Cardiac fibroblast (primary cell): ENCODE measurements around the gene CYP11A1.
A peak's percentile ranks its signal among the peaks of the same experiment; 100 is the strongest.

Experiments used
- DNase-seq, 2 donors: peaks; one replicate each; pipeline versions ENCODE4 v3.0.0 to v3.0.0-alpha.2; 2010; ENCODE audit warnings: low read depth in 2 of 2
- H3K4me3 ChIP-seq, 2 donors: replicated peaks in 1 of 2; 1 replicate in 1 of 2; 2 replicates in 1 of 2; pipeline ENCODE4 v1.5.1; 2011; ENCODE audit warnings: low read depth in 2 of 2, low read length in 2 of 2, mild to moderate bottlenecking in 2 of 2, moderate library complexity in 1 of 2
- TF ChIP-seq, protein P1 (sequence below): IDR thresholded peaks from one replicate; pipeline ENCODE4 v1.5.1; 2011; ENCODE audit warnings: low read depth, mild to moderate bottlenecking, low read length, inconsistent platforms

Gene CYP11A1

DNA sequence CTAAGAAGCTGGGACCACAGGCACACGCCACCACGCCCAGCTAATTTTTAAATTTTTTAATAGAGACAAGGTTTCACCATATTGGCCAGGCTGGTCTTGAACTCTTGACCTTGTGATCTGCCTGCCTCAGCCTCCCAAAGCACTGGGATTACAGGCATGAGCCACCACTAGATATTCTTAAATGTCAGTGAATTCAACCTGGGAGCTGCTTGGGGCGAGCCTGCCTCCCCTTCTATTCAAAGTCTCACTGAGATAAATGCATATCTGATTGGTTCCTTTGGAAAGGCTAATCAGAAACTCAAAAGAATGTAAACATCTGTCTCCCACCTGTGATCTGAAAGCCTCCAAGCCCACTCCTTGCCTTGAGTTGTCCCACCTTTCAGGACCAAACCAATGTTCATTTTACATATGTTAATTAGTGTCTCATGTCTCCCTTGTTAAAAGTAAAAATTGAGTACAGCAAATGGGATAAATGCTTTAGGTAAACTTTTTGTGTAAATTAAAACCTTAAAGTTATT is 15.0 kb downstream of the CYP11A1 start:
- no peak for DNase-seq
- H3K4me3 ChIP-seq: no peak overlapping the region
- TF ChIP-seq, protein P1, sequence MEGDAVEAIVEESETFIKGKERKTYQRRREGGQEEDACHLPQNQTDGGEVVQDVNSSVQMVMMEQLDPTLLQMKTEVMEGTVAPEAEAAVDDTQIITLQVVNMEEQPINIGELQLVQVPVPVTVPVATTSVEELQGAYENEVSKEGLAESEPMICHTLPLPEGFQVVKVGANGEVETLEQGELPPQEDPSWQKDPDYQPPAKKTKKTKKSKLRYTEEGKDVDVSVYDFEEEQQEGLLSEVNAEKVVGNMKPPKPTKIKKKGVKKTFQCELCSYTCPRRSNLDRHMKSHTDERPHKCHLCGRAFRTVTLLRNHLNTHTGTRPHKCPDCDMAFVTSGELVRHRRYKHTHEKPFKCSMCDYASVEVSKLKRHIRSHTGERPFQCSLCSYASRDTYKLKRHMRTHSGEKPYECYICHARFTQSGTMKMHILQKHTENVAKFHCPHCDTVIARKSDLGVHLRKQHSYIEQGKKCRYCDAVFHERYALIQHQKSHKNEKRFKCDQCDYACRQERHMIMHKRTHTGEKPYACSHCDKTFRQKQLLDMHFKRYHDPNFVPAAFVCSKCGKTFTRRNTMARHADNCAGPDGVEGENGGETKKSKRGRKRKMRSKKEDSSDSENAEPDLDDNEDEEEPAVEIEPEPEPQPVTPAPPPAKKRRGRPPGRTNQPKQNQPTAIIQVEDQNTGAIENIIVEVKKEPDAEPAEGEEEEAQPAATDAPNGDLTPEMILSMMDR: no peak

DNA sequence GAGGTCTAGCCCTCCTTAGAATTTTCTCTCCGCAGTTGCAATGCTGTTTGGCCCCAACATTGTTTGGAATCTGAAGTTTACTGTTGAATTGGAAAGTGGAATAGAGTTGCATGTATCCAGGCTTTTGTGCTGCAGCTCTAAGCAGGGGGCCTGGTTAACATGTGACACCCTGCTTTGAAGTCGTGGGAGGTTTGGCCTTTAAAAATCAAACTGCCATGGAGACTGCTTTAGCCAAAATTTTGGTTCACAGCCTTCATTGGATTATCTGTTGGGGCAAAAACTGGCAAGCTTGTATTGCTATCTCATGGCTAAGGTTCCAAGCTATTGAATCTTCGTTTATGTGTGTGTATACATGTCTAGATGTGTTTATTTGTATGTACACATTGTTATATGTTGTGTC is 15.8 kb downstream of the CYP11A1 start:
- no peak for DNase-seq
- TF ChIP-seq, protein P1: no peak
- no peak overlapping the region for H3K4me3 ChIP-seq

DNA sequence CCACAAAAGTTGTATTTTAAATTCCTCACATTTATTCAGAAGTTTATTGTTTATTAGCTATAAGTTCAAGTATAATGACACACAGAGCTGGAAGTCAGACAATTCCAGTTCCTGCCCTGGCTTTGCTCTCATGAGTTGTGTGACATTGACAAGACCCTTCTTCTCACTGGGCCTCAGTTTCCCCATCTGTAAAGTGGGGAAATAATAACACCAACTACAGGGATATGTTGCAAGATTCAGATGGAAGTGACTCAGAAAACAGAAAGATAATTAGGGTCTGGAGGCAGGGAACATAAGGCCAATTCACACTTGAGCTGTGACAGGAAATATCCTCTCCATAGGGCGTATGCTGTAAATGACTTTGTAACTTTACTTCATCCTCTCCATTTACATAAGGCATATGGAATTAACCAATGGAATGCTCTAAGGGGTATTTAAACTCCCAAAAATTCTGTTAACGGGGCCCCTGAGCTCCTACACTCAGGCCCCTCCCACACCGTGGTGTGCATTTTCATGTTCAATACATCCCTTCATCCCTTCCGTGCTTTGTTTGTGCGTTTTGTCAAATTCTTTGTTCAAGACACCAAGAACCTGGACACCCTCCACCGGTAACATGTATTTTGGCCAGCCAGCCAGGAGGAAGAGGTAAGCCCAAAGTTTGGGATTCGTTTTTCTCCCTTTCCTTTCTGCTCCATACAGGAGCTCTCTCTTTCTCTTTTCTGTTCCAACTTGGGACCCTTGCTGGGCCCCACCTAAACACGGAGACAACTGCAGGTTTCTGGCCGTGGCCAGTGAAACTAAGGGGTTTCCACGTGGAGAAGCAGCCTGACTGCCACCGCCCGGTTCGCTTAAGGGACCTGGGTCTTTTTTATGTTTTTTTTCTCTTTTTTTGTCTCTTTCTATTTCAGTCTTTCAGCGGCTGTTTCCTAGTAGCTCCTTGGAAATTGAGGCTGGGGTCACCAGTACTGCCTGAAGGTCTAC is 16.9 kb downstream of the CYP11A1 start:
- TF ChIP-seq, protein P1: no peak
- no peak for DNase-seq
- H3K4me3 ChIP-seq: no peak overlapping the region

DNA sequence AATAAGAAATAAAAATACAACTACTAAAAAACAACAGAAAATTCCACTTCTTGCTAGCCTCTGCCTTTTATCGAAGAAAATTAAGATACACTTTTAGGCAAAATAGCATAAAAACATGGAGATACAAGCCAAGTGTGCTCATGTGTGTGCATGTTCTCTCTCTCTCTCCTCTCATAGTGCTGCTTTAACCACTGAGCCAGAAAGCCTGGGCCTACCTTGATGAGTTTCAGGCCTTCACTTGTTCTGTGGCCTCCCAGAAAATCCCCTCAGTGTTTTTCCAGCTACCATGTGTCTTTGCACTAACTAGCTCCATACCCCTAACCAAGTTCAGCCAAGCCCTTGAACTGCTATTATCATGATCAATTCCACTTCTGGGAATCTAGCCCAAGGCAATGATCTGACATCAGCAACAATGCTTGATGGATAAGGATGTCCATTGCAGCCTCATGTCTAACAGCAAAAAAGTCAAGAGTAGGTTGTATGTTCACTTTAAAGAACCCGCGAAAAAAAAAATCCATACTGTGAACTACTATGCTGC is 18.1 kb downstream of the CYP11A1 start:
- TF ChIP-seq, protein P1: no peak
- no peak overlapping the region for H3K4me3 ChIP-seq
- DNase-seq: no peak

DNA sequence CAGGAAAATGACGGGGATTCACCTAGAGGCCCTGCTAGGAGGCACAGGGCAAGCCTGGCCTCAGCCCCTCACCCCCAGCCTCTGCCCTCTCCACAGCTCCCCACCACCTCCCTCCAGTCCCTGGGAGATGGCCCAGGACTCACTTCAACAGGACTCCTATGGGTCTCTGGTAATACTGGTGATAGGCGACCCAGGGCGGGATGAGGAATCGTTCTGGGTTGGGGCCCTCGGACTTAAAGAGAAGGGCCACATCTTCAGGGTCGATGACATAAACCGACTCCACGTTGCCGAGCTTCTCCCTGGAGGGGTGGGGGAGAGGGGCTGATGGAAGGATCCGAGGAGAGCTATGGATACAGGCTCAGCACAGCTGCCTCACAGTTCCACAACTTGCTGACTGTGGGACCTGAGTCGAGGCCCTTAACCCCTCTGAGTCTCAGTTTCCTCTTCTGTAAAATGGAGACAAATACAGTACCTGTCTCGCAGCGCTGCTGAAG is 19.6 kb downstream of the CYP11A1 start:
- DNase-seq: no peak
- no peak overlapping the region for H3K4me3 ChIP-seq
- TF ChIP-seq, protein P1: no peak

DNA sequence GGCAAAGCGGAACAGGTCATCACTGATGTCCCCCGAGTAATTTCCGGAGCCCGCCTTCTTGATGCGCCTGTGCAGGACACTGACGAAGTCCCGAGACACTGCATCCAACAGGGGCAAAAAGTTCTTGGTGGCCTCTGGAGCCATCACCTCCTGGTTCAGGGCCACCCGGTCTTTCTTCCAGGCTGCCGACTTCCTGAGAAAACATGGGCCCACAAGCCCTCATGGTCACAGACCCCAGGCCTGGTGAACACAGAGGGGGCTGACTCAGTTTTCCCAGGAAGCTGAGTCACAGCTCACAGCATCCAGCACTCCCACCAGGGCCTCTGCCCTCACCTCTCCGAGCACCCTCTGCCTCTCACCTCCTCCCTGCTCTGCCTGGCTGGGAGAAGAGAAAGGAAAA is 22.4 kb downstream of the CYP11A1 start:
- TF ChIP-seq, protein P1: no peak
- DNase-seq: peak; percentile 16 to 47
- H3K4me3 ChIP-seq: no peak overlapping the region
